NCI-H1092 treated with DMSO at 0.1 percent for 48 hours (cell line): Measurements from ENCODE around the gene UQCC5.

Experiments
- DNase-seq: peaks from one replicate; lab custom pipeline; 2025; lab: John Stamatoyannopoulos, UW

UQCC5 gene

DNA sequence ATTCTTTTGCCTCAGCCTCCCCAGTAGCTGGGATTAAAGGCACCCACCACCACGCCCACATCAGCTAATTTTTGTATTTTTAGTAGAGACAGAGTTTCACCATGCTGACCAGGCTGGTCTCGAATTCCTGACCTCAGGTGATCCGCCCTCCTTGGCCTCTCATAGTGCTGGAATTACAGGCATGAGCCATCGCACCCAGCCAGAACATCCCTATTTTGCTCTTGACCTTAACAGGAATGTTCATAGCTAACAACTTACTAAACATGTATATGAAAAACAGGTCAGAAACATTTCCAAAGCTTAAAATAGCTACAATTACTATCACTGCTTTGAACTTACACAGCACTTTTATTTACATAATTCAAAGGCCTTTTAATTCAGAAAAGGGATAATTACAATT is 33.7 kb downstream of the UQCC5 start:
- DNase-seq: no peak

DNA sequence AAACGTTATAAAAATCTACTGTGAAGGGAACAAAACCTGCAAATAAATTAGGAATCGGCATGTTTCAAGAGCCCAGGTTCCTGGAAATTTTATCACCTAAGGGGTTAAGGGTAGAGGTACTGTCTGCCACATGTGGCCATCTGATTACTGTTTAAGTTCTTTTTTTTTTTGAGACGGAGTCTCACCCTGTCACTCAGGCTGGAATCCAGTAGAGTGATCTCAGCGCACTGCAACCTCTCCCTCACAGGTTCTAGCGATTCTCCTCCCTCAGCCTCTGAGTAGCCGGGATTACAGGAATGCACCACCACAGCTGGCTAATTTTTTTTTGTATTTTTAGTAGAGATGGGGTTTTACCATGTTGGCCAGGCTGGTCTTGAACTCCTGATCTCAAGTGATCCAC is 35.8 kb downstream of the UQCC5 start:
- no peak for DNase-seq

- no peak for DNase-seq
These were observed 37.9 kb downstream of the UQCC5 start for GRCh38 chr3:52574056-52574965.
